ENCODE results near the gene SERPINB11. TPM values are rescaled to one million over a fixed set of nuclear protein-coding genes. Genes with fewer than 3 reads are reported as not detected.
"Not testable (repeated sequence)": the region's sequence is repeated elsewhere in the genome, so short reads cannot be mapped to it uniquely, and the experiment has no call there.

The SERPINB11 gene
- not detected for polyA plus RNA-seq

- no peak for DNase-seq
- no peak within 1 kb of the TSS for H3K4me3 Mint-ChIP-seq
- H3K4me1 Mint-ChIP-seq: no peaks in the 10 kb centered on the region
- H3K9me3 Mint-ChIP-seq: no peaks in the 10 kb centered on the region
- peaks cover 0 to 5% (median 3%) of the 10 kb centered on the region in 3 donors for H3K27me3 Mint-ChIP-seq (ENCODE audit: low read depth in 3 of 3)
- H3K27ac Mint-ChIP-seq: no peak within 1 kb of the TSS
- no peaks in the 10 kb centered on the region for H3K36me3 Mint-ChIP-seq
Measured at GRCh38 chr18:63702660-63703059, at the start of gene SERPINB11. Gene SERPINB11, plus strand, starts transcription at chr18:63702960. Its CDS starts 7,234 bp downstream, at chr18:63710194.

- H3K27ac Mint-ChIP-seq; H3K4me1 Mint-ChIP-seq; H3K27me3 Mint-ChIP-seq (ENCODE audit: low read depth in 3 of 3); H3K9me3 Mint-ChIP-seq; H3K36me3 Mint-ChIP-seq; DNase-seq; H3K4me3 Mint-ChIP-seq: not testable (repeated sequence)
Measured at GRCh38 chr18:63658920-63659319, 43.8 kb upstream of the SERPINB11 start.

GRCh38 chr18:63661750-63662149 is 41.0 kb upstream of the SERPINB11 start, which contains the start of gene SERPINB3:
Gene SERPINB3, minus strand, starts transcription at chr18:63661893. Its CDS starts 677 bp downstream, at chr18:63661216.
- not testable (repeated sequence) for H3K4me1 Mint-ChIP-seq; H3K27me3 Mint-ChIP-seq (ENCODE audit: low read depth in 3 of 3); H3K4me3 Mint-ChIP-seq; DNase-seq; H3K9me3 Mint-ChIP-seq; H3K36me3 Mint-ChIP-seq; H3K27ac Mint-ChIP-seq

GRCh38 chr18:63664571-63664970 is 38.2 kb upstream of the SERPINB11 start:
- Mint-ChIP-seq H3K27me3 (ENCODE audit: low read depth in 3 of 3) (peaks cover 0 to 4% (median 2%) of the 10 kb centered on the region in 3 donors), H3K9me3 (peaks cover 0 to 3% (median 0%) of the 10 kb centered on the region in 6 donors), H3K4me3 (no peak overlapping the region), H3K36me3 (no peaks in the 10 kb centered on the region), H3K27ac (no peak overlapping the region), H3K4me1 (no peaks in the 10 kb centered on the region)
- no peak for DNase-seq

GRCh38 chr18:63676526-63677323 is 26.0 kb upstream of the SERPINB11 start:
- peaks cover 0 to 8% (median 0%) of the 10 kb centered on the region in 6 donors for H3K9me3 Mint-ChIP-seq
- DNase-seq: no peak

GRCh38 chr18:63677500-63678225 is 25.1 kb upstream of the SERPINB11 start:
- H3K4me1 Mint-ChIP-seq: no peaks in the 10 kb centered on the region
- no peak for DNase-seq
- H3K27ac Mint-ChIP-seq: no peak overlapping the region
- no peak overlapping the region for H3K4me3 Mint-ChIP-seq
- peaks cover 1 to 6% (median 2%) of the 10 kb centered on the region in 3 donors for H3K27me3 Mint-ChIP-seq (ENCODE audit: low read depth in 3 of 3)
- no peaks in the 10 kb centered on the region for H3K36me3 Mint-ChIP-seq
- H3K9me3 Mint-ChIP-seq: peaks cover 0 to 5% (median 0%) of the 10 kb centered on the region in 6 donors

More at GRCh38 chr18:63676526-63677323, 26.0 kb upstream of the SERPINB11 start:
- H3K4me1 Mint-ChIP-seq: no peaks in the 10 kb centered on the region
- peaks cover 1 to 6% (median 2%) of the 10 kb centered on the region in 3 donors for H3K27me3 Mint-ChIP-seq (ENCODE audit: low read depth in 3 of 3)
- no peaks in the 10 kb centered on the region for H3K36me3 Mint-ChIP-seq
- H3K4me3 Mint-ChIP-seq: no peak overlapping the region
- H3K27ac Mint-ChIP-seq: no peak overlapping the region

GRCh38 chr18:63679820-63680606 is 22.7 kb upstream of the SERPINB11 start:
- no peak overlapping the region for H3K27ac Mint-ChIP-seq
- no peak for DNase-seq
- H3K4me1 Mint-ChIP-seq: no peaks in the 10 kb centered on the region
- no peak overlapping the region for H3K4me3 Mint-ChIP-seq
- peaks cover 0 to 3% (median 0%) of the 10 kb centered on the region in 6 donors for H3K9me3 Mint-ChIP-seq
- H3K36me3 Mint-ChIP-seq: no peaks in the 10 kb centered on the region
- H3K27me3 Mint-ChIP-seq (ENCODE audit: low read depth in 3 of 3): peaks cover 1 to 4% (median 2%) of the 10 kb centered on the region in 3 donors

- Mint-ChIP-seq H3K27me3 (ENCODE audit: low read depth in 3 of 3) (peaks cover 0 to 5% (median 2%) of the 10 kb centered on the region in 3 donors), H3K36me3 (no peaks in the 10 kb centered on the region), H3K4me1 (no peaks in the 10 kb centered on the region), H3K9me3 (peaks cover 0 to 3% (median 1%) of the 10 kb centered on the region in 6 donors), H3K27ac (no peak overlapping the region), H3K4me3 (no peak overlapping the region)
- DNase-seq: no peak
Measured at GRCh38 chr18:63681449-63682340, 21.1 kb upstream of the SERPINB11 start.

- no peaks in the 10 kb centered on the region for H3K36me3 Mint-ChIP-seq
- no peak for DNase-seq
- H3K27ac Mint-ChIP-seq: no peak overlapping the region
- H3K9me3 Mint-ChIP-seq: peaks cover 0 to 7% (median 2%) of the 10 kb centered on the region in 6 donors
- H3K4me3 Mint-ChIP-seq: no peak overlapping the region
- peaks cover 1 to 3% (median 2%) of the 10 kb centered on the region in 3 donors for H3K27me3 Mint-ChIP-seq (ENCODE audit: low read depth in 3 of 3)
- no peaks in the 10 kb centered on the region for H3K4me1 Mint-ChIP-seq
Measured at GRCh38 chr18:63683152-63683551, 19.6 kb upstream of the SERPINB11 start.

GRCh38 chr18:63683890-63684289 is 18.9 kb upstream of the SERPINB11 start:
- Mint-ChIP-seq H3K36me3 (no peaks in the 10 kb centered on the region), H3K27ac (no peak overlapping the region), H3K27me3 (ENCODE audit: low read depth in 3 of 3) (peaks cover 1 to 3% (median 2%) of the 10 kb centered on the region in 3 donors), H3K4me1 (no peaks in the 10 kb centered on the region), H3K9me3 (peaks cover 0 to 7% (median 2%) of the 10 kb centered on the region in 6 donors), H3K4me3 (no peak overlapping the region)
- DNase-seq: no peak

GRCh38 chr18:63684718-63685117 is 18.0 kb upstream of the SERPINB11 start:
- no peaks in the 10 kb centered on the region for H3K36me3 Mint-ChIP-seq
- H3K4me3 Mint-ChIP-seq: no peak overlapping the region
- no peak for DNase-seq
- no peaks in the 10 kb centered on the region for H3K4me1 Mint-ChIP-seq
- peaks cover 1 to 4% (median 3%) of the 10 kb centered on the region in 3 donors for H3K27me3 Mint-ChIP-seq (ENCODE audit: low read depth in 3 of 3)
- peaks cover 0 to 15% (median 3%) of the 10 kb centered on the region in 6 donors for H3K9me3 Mint-ChIP-seq
- no peak overlapping the region for H3K27ac Mint-ChIP-seq

GRCh38 chr18:63686871-63687270 is 15.9 kb upstream of the SERPINB11 start:
- Mint-ChIP-seq H3K27ac (no peak overlapping the region), H3K4me1 (no peaks in the 10 kb centered on the region), H3K9me3 (peaks cover 0 to 22% (median 4%) of the 10 kb centered on the region in 6 donors), H3K36me3 (no peaks in the 10 kb centered on the region), H3K27me3 (ENCODE audit: low read depth in 3 of 3) (peaks cover 1 to 5% (median 4%) of the 10 kb centered on the region in 3 donors), H3K4me3 (no peak overlapping the region)
- DNase-seq: no peak

- H3K4me1 Mint-ChIP-seq: no peaks in the 10 kb centered on the region
- no peak for DNase-seq
- no peaks in the 10 kb centered on the region for H3K36me3 Mint-ChIP-seq
- H3K27me3 Mint-ChIP-seq (ENCODE audit: low read depth in 3 of 3): peaks cover 1 to 6% (median 5%) of the 10 kb centered on the region in 3 donors
- no peak overlapping the region for H3K27ac Mint-ChIP-seq
- no peak overlapping the region for H3K4me3 Mint-ChIP-seq
- H3K9me3 Mint-ChIP-seq: peaks cover 0 to 28% (median 3%) of the 10 kb centered on the region in 6 donors
Measured at GRCh38 chr18:63689064-63689463, 13.7 kb upstream of the SERPINB11 start.

Data from immature natural killer cell (primary cell).